ENCODE measurements around the gene RBP2.

GRCh38 chr3:139521144-139521543, 44.8 kb upstream of the RBP2 start:
- no peak for TF ChIP-seq CTCF (IDR thresholded peaks at IDR 0.05)
- TF ChIP-seq POLR2A (IDR thresholded peaks at IDR 0.05), result no peak

Measured in lower leg skin (tissue), 3 donors.